Mesothelial cell of epicardium (in vitro differentiated cells): ENCODE data around the gene BMP6. TPM values are rescaled to one million over a fixed set of nuclear protein-coding genes. Genes with fewer than 3 reads are reported as not detected.

Source experiments
- DNase-seq, 2 experiments: peaks; one replicate each; pipeline ENCODE4 v3.0.0; 2021; ENCODE audit warnings: low spot score in 2 of 2; ENCODE audit not compliant: unreplicated experiment in 2 of 2
- H3K27ac Mint-ChIP-seq: 2 replicates; pipeline ENCODE4 v1.8.0; 2021; ENCODE audit warnings: mixed read lengths
- H3K27me3 Mint-ChIP-seq: 2 replicates; pipeline ENCODE4 v1.8.0; 2021; ENCODE audit warnings: low read depth, mixed read lengths
- H3K36me3 Mint-ChIP-seq: 2 replicates; pipeline ENCODE4 v1.8.0; 2021; ENCODE audit warnings: mixed read lengths
- H3K4me1 Mint-ChIP-seq: 2 replicates; pipeline ENCODE4 v1.8.0; 2021; ENCODE audit warnings: mixed read lengths
- H3K4me3 Mint-ChIP-seq: 2 replicates; pipeline ENCODE4 v1.8.0; 2021; ENCODE audit warnings: mild to moderate bottlenecking, moderate library complexity, mixed read lengths
- H3K9me3 Mint-ChIP-seq: 2 replicates; pipeline ENCODE4 v1.8.0; 2021; ENCODE audit warnings: mixed read lengths
- CTCF ChIP-seq: fragments of 200-600 bp; sonication (generic); IDR thresholded peaks from one replicate; pipeline ENCODE4 v1.5.0; 2021; ENCODE audit warnings: antibody characterized with exemption; ENCODE audit not compliant: unreplicated experiment
- total RNA-seq: library from RNA; stranded (reverse); gene quantifications from 3 replicates; pipeline ENCODE4 v1.2.1, GENCODE V29; 2021

Gene BMP6
- total RNA-seq, 1 donor from 2014 or later: 3.6 TPM

GRCh38 chr6:7828124-7828523, 102.2 kb downstream of the BMP6 start:
- DNase-seq: no peak
- H3K4me1 Mint-ChIP-seq: no peaks in the 10 kb centered on the region
- no peak overlapping the region for H3K27ac Mint-ChIP-seq
- H3K4me3 Mint-ChIP-seq: no peak overlapping the region
- H3K27me3 Mint-ChIP-seq: peaks cover 19% of the 10 kb centered on the region
- peaks cover 10% of the 10 kb centered on the region for H3K9me3 Mint-ChIP-seq
- H3K36me3 Mint-ChIP-seq: no peaks in the 10 kb centered on the region
- TF ChIP-seq CTCF: no peak

GRCh38 chr6:7832904-7833750, 107.2 kb downstream of the BMP6 start:
- DNase-seq: no peak
- no peak overlapping the region for H3K4me3 Mint-ChIP-seq
- no peak for TF ChIP-seq CTCF
- peaks cover 3% of the 10 kb centered on the region for H3K9me3 Mint-ChIP-seq
- H3K27me3 Mint-ChIP-seq: peaks cover 5% of the 10 kb centered on the region
- peaks cover 5% of the 10 kb centered on the region for H3K4me1 Mint-ChIP-seq
- no peak overlapping the region for H3K27ac Mint-ChIP-seq
- H3K36me3 Mint-ChIP-seq: no peaks in the 10 kb centered on the region

- peaks cover 5% of the 10 kb centered on the region for H3K27me3 Mint-ChIP-seq
- no peak for DNase-seq
- TF ChIP-seq CTCF: no peak
- H3K4me3 Mint-ChIP-seq: no peak overlapping the region
- peaks cover 3% of the 10 kb centered on the region for H3K9me3 Mint-ChIP-seq
- no peak overlapping the region for H3K27ac Mint-ChIP-seq
- H3K36me3 Mint-ChIP-seq: no peaks in the 10 kb centered on the region
- H3K4me1 Mint-ChIP-seq: peaks cover 5% of the 10 kb centered on the region
These were observed 107.8 kb downstream of the BMP6 start for GRCh38 chr6:7833751-7834070.

- H3K36me3 Mint-ChIP-seq: no peaks in the 10 kb centered on the region
- no peak overlapping the region for H3K4me3 Mint-ChIP-seq
- H3K9me3 Mint-ChIP-seq: no peaks in the 10 kb centered on the region
- H3K4me1 Mint-ChIP-seq: peaks cover 5% of the 10 kb centered on the region
- no peak for DNase-seq
- no peak overlapping the region for H3K27ac Mint-ChIP-seq
- TF ChIP-seq CTCF: no peak
- H3K27me3 Mint-ChIP-seq: peaks cover 2% of the 10 kb centered on the region
These were observed 110.6 kb downstream of the BMP6 start for GRCh38 chr6:7836371-7837026.

- no peaks in the 10 kb centered on the region for H3K4me1 Mint-ChIP-seq
- no peak for TF ChIP-seq CTCF
- DNase-seq: no peak
- no peaks in the 10 kb centered on the region for H3K27me3 Mint-ChIP-seq
- H3K27ac Mint-ChIP-seq: no peak overlapping the region
- no peaks in the 10 kb centered on the region for H3K9me3 Mint-ChIP-seq
- no peaks in the 10 kb centered on the region for H3K36me3 Mint-ChIP-seq
- no peak overlapping the region for H3K4me3 Mint-ChIP-seq
These were observed 116.0 kb downstream of the BMP6 start for GRCh38 chr6:7841781-7842468.
